Aorta (tissue), 5 donors: ENCODE data around the gene RPS6KA4. TPM values are rescaled to one million over a fixed set of nuclear protein-coding genes. Genes with fewer than 3 reads are reported as not detected.

Experiments
- ATAC-seq: fragments of 200-7000 bp; cut with Tn5 transposase; one replicate; pipeline ENCODE4 v1.9.1; 2022; ENCODE audit warnings: moderate library complexity; ENCODE audit not compliant: low FRiP score
- DNase-seq, 2 donors: peaks; one replicate each; pipeline ENCODE4 v3.0.0-alpha.2; 2020
- H3K27ac ChIP-seq, 2 donors: one replicate each; pipeline ENCODE4 v1.5.1; 2013; ENCODE audit warnings: low read length in 2 of 2, mild to moderate bottlenecking in 2 of 2, moderate library complexity in 2 of 2, control low read depth in 1 of 2, inconsistent platforms in 1 of 2, low read depth in 1 of 2
- H3K27me3 ChIP-seq, 2 donors: one replicate each; pipeline ENCODE4 v1.6.1; 2013; ENCODE audit warnings: control low read depth in 1 of 2, low read length in 1 of 2, mild to moderate bottlenecking in 1 of 2, moderate library complexity in 1 of 2; ENCODE audit not compliant: insufficient read depth in 2 of 2, control insufficient read depth in 1 of 2
- H3K36me3 ChIP-seq, 2 donors: one replicate each; pipeline ENCODE4 v1.6.1; 2013; ENCODE audit warnings: control low read depth in 1 of 2, low read length in 1 of 2, mild to moderate bottlenecking in 1 of 2; ENCODE audit not compliant: insufficient read depth in 2 of 2, control insufficient read depth in 1 of 2
- H3K4me1 ChIP-seq, 2 donors: one replicate each; pipeline ENCODE4 v1.6.1; 2013; ENCODE audit warnings: low read length in 2 of 2, control low read depth in 1 of 2, mild to moderate bottlenecking in 1 of 2, moderate library complexity in 1 of 2; ENCODE audit not compliant: insufficient read depth in 2 of 2, control insufficient read depth in 1 of 2
- H3K4me3 ChIP-seq, 2 donors: one replicate each; pipeline ENCODE4 v1.5.1; 2013; ENCODE audit warnings: low read length in 2 of 2, control low read depth in 1 of 2, mild to moderate bottlenecking in 1 of 2
- H3K9me3 ChIP-seq: one replicate; pipeline ENCODE4 v1.6.1; 2013; ENCODE audit warnings: mild to moderate bottlenecking, low read length; ENCODE audit not compliant: control insufficient read depth
- WGBS, 2 donors: extraction: QIAGEN DNeasy Blood & Tissue Kit; methylation state at CpG; one replicate each; pipeline ENCODE4 v1.1.7; 2013; 5-methylcytosine and 5-hydroxymethylcytosine counted together
- intact Hi-C, 2 donors: fragments of 100-400 bp; cut with DNase I; formaldehyde crosslinking; loops; one replicate each; pipeline versions ENCODE4 v1.14.2 to v1.15.0; 2022
- polyA plus RNA-seq, 2 donors: library from polyadenylated mRNA; stranded (reverse); fragments of 200-250 nt; gene quantifications; one replicate each; pipeline ENCODE4 v1.2.3, GENCODE V29; 2013
- total RNA-seq, 2 donors: library from RNA; stranded (reverse); fragmentation: NEBNext Ultra II Directional; extraction: Animal tissue kit (Norgen Biotek cat#: 25700); gene quantifications; one replicate each; pipeline ENCODE4 v1.2.1, GENCODE V29; 2021
- donor health status: healthy with polysubstance abuse.
- donor health status: Bipolar disorder and iron deficiency.
- donor health status: DM: no; HTN: no; CAD: no.
- donor health status: DM: no; HTN: no; CAD: no.
- donor health status: DM: yes; HTN: yes; CAD: no.

RPS6KA4 gene
- total and polyA plus RNA-seq, 4 donors = 14.1 to 31.8 (median 26.5) TPM

DNA sequence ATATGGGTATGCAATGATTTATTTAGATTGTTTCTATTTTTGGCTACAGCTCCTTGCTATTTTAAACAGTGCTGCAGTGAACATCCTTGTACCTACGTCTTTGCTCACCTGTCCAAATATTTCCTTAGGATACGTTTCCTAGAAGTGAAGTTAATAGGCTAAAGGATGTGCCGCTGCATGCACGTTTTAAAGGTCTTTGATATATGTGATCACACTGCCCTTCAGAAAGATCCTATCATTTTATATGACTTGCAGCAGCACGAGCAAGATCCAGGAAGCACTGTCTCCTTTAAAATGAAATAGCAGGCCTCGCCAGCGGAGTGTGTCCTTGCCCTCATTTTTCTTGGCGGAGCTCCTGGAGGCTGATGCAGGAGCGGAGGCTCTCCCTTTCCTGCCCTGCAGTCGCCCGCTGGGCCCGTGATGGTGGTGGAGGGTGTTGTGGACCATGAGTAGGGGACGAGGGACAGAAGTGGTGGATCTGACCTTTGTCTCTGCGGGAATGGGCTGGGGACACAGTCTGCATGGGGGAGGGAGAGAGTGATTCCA, 19.4 kb downstream of the RPS6KA4 start:
- WGBS, 2 donors = 13 to 19% methylated on average over 14 of the region's 14 CpGs
- Histone ChIP-seq H3K27ac (no peak overlapping the region), H3K9me3 (no peaks in the 10 kb centered on the region), H3K4me3 (no peak overlapping the region), H3K4me1 (no peaks in the 10 kb centered on the region), H3K27me3 (no peaks in the 10 kb centered on the region), H3K36me3 (no peaks in the 10 kb centered on the region)
- DNase-seq = peak in 1 of 2 donors; percentile 58
- intact Hi-C loops = no loop called here
- peak; percentile 44 for ATAC-seq

- DNase-seq = no peak
- intact Hi-C loops = no loop called here
- no peaks in the 10 kb centered on the region for H3K9me3 ChIP-seq
- no peak overlapping the region for H3K27ac ChIP-seq
- 84 to 92% methylated on average over 15 of the region's 15 CpGs for WGBS, 2 donors
- H3K36me3 ChIP-seq = no peaks in the 10 kb centered on the region
- ATAC-seq = no peak
- no peak overlapping the region for H3K4me3 ChIP-seq
- H3K4me1 ChIP-seq = no peaks in the 10 kb centered on the region
- no peaks in the 10 kb centered on the region for H3K27me3 ChIP-seq
These were observed 20.2 kb downstream of the RPS6KA4 start for GRCh38 chr11:64379160-64379559.

DNA sequence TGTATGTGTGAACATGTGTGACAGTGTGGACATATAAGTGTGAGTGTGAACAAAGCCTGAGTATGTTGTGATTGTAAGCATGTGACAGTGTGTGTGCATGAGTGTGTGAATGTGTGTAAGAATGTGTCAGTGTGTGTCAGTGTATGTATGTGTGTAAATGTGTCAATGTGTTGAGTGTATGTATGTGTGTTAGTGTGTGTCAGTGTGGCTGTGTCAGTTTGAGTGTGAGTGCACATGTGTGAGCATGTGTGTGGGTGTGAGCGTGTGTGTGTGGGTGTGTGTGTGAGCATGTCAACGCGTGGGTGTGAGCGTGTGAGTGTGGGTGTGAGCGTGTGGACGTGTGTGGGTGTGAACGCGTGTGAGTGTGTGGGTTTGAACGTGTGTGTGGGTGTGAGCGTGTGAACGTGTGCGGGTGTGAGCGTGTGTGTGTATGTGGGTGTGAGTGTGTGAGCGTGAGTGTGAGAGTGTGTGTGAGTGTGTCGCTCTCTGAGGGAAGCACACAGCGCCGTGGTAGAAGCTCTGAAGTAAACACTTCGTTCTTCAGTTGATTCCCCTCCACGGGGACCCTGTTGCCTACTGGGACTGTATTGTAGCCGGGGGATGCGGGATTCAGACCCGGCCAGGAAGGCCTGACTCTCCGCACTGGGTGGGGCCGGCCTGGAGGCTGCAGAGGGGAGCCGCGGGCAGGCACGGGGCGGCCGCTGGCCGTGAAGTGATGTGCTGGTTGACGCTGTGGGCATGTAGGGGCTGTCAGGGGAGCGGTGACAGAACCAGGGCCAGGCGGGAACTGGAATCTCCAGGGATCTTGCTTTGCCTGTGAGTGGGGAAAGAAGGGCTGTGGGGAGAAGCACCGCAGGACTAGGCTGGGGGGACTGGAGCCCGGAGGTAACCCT, 21.1 kb downstream of the RPS6KA4 start:
- intact Hi-C loops = no loop called here
- WGBS, 2 donors = 74 to 82% methylated on average over 34 to 35 of the region's 35 CpGs
- Histone ChIP-seq H3K27me3 (no peaks in the 10 kb centered on the region), H3K4me3 (no peak overlapping the region), H3K4me1 (no peaks in the 10 kb centered on the region), H3K9me3 (no peaks in the 10 kb centered on the region), H3K27ac (no peak overlapping the region), H3K36me3 (no peaks in the 10 kb centered on the region)
- no peak for DNase-seq
- no peak for ATAC-seq

DNA sequence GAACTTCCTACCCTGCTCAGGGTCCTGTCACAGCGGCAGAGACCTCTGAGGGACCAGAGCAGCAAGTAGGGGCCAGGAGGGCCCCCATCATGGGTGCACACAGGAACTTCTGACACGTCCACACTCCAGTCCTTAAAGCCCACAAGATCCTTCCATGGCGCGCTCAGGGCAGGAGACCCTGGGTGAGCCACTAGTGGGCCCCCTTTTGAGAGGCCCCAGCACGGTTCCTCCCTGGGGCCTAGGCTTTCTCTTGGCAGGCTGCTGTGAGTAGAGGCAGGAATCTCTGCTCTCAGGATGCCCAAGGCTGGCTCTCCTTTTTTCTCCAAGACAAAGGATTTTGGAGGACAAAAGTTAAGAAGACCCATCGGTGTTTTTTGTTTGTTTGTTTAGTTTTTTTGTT, 22.4 kb downstream of the RPS6KA4 start:
- ATAC-seq = no peak
- intact Hi-C loops = no loop called here
- 77 to 78% methylated on average over 6 of the region's 6 CpGs for WGBS, 2 donors

DNA sequence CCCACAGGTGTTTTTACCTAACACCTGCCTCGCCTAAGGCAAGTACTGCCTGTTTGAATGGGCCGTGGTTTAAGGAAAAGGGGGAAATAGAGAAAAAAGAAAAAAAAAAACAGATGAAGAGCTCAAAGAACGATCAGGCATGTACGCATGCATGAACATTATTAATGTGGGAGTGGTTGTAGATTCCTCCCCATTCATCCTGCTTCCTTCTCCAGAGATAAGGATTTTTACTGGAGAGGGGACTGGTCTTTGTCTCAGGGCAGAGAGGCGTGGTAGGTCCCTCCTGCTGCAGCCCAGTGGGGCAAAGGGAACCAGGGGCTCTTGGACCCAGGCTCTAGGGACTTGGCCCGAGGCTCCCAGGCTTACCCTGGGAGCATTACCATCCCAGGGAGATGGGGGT, 23.1 kb downstream of the RPS6KA4 start:
- no peak overlapping the region for H3K4me3 ChIP-seq

More for the DNA sequence above, 22.4 kb downstream of the RPS6KA4 start:
- no peaks in the 10 kb centered on the region for H3K27me3 ChIP-seq
- no peak overlapping the region for H3K4me3 ChIP-seq
- H3K4me1 ChIP-seq = no peaks in the 10 kb centered on the region
- no peaks in the 10 kb centered on the region for H3K36me3 ChIP-seq
- no peak for DNase-seq
- no peaks in the 10 kb centered on the region for H3K9me3 ChIP-seq
- H3K27ac ChIP-seq = no peak overlapping the region

DNA sequence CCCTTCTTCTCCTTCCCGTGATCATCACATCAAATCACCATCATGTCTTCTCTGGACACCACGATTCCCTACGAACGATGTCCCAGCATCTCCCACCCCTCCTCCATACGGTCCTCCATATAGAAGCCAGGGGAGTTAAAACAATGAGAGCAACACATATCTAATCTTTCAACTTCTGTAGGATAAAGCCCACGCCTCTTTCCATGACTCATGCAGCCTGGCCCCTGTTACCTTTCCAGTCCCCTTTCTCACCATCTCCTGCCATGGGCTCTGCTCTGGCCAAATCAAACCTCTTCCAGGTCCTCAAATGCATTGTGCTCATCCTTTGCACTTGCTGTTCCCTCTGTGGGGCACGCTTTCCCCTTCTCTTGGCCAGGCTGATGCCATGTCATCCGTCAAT, 23.6 kb downstream of the RPS6KA4 start:
- Histone ChIP-seq H3K27me3 (no peaks in the 10 kb centered on the region), H3K27ac (no peak overlapping the region), H3K4me1 (no peaks in the 10 kb centered on the region), H3K4me3 (no peak overlapping the region), H3K36me3 (no peaks in the 10 kb centered on the region), H3K9me3 (no peaks in the 10 kb centered on the region)
- ATAC-seq (no peak), DNase-seq (no peak)
- WGBS, 2 donors = 68 to 72% methylated on average over 8 of the region's 8 CpGs
- intact Hi-C loops = no loop called here

More for the DNA sequence above, 23.1 kb downstream of the RPS6KA4 start:
- Histone ChIP-seq H3K9me3 (no peaks in the 10 kb centered on the region), H3K27ac (no peak overlapping the region), H3K4me1 (no peaks in the 10 kb centered on the region), H3K27me3 (no peaks in the 10 kb centered on the region), H3K36me3 (no peaks in the 10 kb centered on the region)
- 92 to 93% methylated on average over 6 of the region's 6 CpGs for WGBS, 2 donors
- intact Hi-C loops = no loop called here
- DNase-seq (no peak), ATAC-seq (no peak)

GRCh38 chr11:64383580-64383979, 24.6 kb downstream of the RPS6KA4 start:
- no peak for ATAC-seq
- intact Hi-C loops = no loop called here
- Histone ChIP-seq H3K27ac (no peak overlapping the region), H3K4me3 (no peak overlapping the region), H3K27me3 (no peaks in the 10 kb centered on the region), H3K36me3 (no peaks in the 10 kb centered on the region), H3K9me3 (no peaks in the 10 kb centered on the region), H3K4me1 (no peaks in the 10 kb centered on the region)
- no peak for DNase-seq
- 43 to 45% methylated on average over 2 of the region's 2 CpGs for WGBS, 2 donors

- H3K9me3 ChIP-seq = no peaks in the 10 kb centered on the region
- no peaks in the 10 kb centered on the region for H3K4me1 ChIP-seq
- ATAC-seq = no peak
- H3K36me3 ChIP-seq = no peaks in the 10 kb centered on the region
- H3K27me3 ChIP-seq = no peaks in the 10 kb centered on the region
- H3K4me3 ChIP-seq = no peak overlapping the region
- WGBS, 2 donors = 31 to 33% methylated on average over 17 of the region's 17 CpGs
- no peak overlapping the region for H3K27ac ChIP-seq
- no peak for DNase-seq
- intact Hi-C loops = no loop called here
These were observed 25.2 kb downstream of the RPS6KA4 start for GRCh38 chr11:64384028-64384737.
